K562 (cell line): Measurements from ENCODE around the gene PSMA8. TPM values are rescaled to one million over a fixed set of nuclear protein-coding genes. Genes with fewer than 3 reads are reported as not detected.

Experiments used
- HDAC3 ChIP-seq: fragments of 450-650 bp; IDR thresholded peaks from 2 replicates; pipeline ENCODE4 v1.6.1; 2018; ENCODE audit warnings: borderline replicate concordance, mild to moderate bottlenecking, moderate library complexity; ENCODE audit not compliant: partially characterized antibody
- IRF2 ChIP-seq: sonication (generic); formaldehyde crosslinking; IDR thresholded peaks from 2 replicates; pipeline ENCODE4 v1.8.1; 2022; ENCODE audit warnings: mild to moderate bottlenecking, missing genetic modification reagents
- MTF1 ChIP-seq: fragments of 250-450 bp; sonication (Bioruptor Pico); IDR thresholded peaks from 2 replicates; pipeline ENCODE4 v1.9.0; 2021; ENCODE audit warnings: moderate library complexity, mild to moderate bottlenecking, inconsistent platforms, borderline replicate concordance
- TGIF2 ChIP-seq: sonication (generic); formaldehyde crosslinking; IDR thresholded peaks from 2 replicates; pipeline ENCODE4 v1.8.1; 2022; ENCODE audit warnings: mild to moderate bottlenecking, missing genetic modification reagents, moderate library complexity
- ZKSCAN3 ChIP-seq: fragments of 250-450 bp; sonication (Bioruptor Pico); IDR thresholded peaks from 2 replicates; pipeline ENCODE4 v1.4.0; 2020
- polyA plus RNA-seq, 8 experiments: library from polyadenylated mRNA; depleted of rRNA in 4 of 8; stranded (reverse) in 5 of 8; unstranded in 3 of 8; fragments of >200 nt; fragmentation: Nextera tagmentation in 2 of 8; fragmentation: Illumina TruSeq in 1 of 8; extraction: Ambion mirVana in 2 of 8; extraction: Trizol in 1 of 8; gene quantifications; 2 replicates each; pipeline versions ENCODE4 v1.2.1 to v1.2.3, GENCODE V29; 2011 to 2014; ENCODE audit warnings: inconsistent platforms in 1 of 8, missing spikeins in 1 of 8
- total RNA-seq, 7 experiments: library from RNA; depleted of rRNA in 6 of 7; stranded (reverse); fragments of >200 nt in 6 of 7; fragmentation: Illumina TruSeq in 2 of 7; extraction: Trizol in 2 of 7; gene quantifications; 2 replicates each; pipeline versions ENCODE4 v1.2.1 to v1.2.3, GENCODE V29; 2011 to 2021; ENCODE audit warnings: low replicate concordance in 1 of 7
- TF ChIP-seq, protein P1 (sequence below): sonication (generic); formaldehyde crosslinking; IDR thresholded peaks from 2 replicates; pipeline ENCODE4 v1.8.1; 2023; ENCODE audit warnings: mild to moderate bottlenecking, missing genetic modification reagents
- TF ChIP-seq, protein P2 (sequence below), 2 experiments: IDR thresholded peaks in 1 of 2; conservative IDR thresholded peaks in 1 of 2; 2 replicates each; pipeline ENCODE4 v1.6.1; 2016; ENCODE audit warnings: low read depth in 2 of 2, mild to moderate bottlenecking in 1 of 2, missing compliant biosample characterization in 1 of 2, missing genetic modification characterization in 1 of 2, moderate library complexity in 1 of 2
- TF ChIP-seq, protein P3 (sequence below): sonication (generic); formaldehyde crosslinking; IDR thresholded peaks from 2 replicates; pipeline ENCODE4 v1.8.1; 2023; ENCODE audit warnings: mild to moderate bottlenecking, missing genetic modification reagents
- TF ChIP-seq, protein P4 (sequence below): fragments of 450-650 bp; IDR thresholded peaks from 2 replicates; pipeline ENCODE4 v1.6.1; 2016; ENCODE audit warnings: borderline replicate concordance

Gene PSMA8
- total and polyA plus RNA-seq, 9 of the 15 experiments (the other 6 are each of a cell fraction or from before 2014, with no cell fraction given), result not detected

GRCh38 chr18:26205318-26205717 is 71.6 kb downstream of the PSMA8 start (continued):
- TF ChIP-seq, protein P1, sequence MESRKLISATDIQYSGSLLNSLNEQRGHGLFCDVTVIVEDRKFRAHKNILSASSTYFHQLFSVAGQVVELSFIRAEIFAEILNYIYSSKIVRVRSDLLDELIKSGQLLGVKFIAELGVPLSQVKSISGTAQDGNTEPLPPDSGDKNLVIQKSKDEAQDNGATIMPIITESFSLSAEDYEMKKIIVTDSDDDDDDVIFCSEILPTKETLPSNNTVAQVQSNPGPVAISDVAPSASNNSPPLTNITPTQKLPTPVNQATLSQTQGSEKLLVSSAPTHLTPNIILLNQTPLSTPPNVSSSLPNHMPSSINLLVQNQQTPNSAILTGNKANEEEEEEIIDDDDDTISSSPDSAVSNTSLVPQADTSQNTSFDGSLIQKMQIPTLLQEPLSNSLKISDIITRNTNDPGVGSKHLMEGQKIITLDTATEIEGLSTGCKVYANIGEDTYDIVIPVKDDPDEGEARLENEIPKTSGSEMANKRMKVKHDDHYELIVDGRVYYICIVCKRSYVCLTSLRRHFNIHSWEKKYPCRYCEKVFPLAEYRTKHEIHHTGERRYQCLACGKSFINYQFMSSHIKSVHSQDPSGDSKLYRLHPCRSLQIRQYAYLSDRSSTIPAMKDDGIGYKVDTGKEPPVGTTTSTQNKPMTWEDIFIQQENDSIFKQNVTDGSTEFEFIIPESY (CRISPR knock-in tag), result no peak
- TF ChIP-seq, protein P2, sequence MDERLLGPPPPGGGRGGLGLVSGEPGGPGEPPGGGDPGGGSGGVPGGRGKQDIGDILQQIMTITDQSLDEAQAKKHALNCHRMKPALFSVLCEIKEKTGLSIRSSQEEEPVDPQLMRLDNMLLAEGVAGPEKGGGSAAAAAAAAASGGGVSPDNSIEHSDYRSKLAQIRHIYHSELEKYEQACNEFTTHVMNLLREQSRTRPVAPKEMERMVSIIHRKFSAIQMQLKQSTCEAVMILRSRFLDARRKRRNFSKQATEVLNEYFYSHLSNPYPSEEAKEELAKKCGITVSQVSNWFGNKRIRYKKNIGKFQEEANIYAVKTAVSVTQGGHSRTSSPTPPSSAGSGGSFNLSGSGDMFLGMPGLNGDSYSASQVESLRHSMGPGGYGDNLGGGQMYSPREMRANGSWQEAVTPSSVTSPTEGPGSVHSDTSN (CRISPR knock-in tag; IDR thresholded peaks at IDR 0.05; ENCODE audit: low read depth), result no peak
- TF ChIP-seq, protein P2 (tag; conservative IDR thresholded peaks at IDR 0.05; ENCODE audit: low read depth), result no peak
- TF ChIP-seq TGIF2 (CRISPR knock-in tag) (no peak), HDAC3 (no peak), IRF2 (CRISPR knock-in tag) (no peak), MTF1 (CRISPR knock-in tag) (no peak), ZKSCAN3 (no peak)
- TF ChIP-seq, protein P3, sequence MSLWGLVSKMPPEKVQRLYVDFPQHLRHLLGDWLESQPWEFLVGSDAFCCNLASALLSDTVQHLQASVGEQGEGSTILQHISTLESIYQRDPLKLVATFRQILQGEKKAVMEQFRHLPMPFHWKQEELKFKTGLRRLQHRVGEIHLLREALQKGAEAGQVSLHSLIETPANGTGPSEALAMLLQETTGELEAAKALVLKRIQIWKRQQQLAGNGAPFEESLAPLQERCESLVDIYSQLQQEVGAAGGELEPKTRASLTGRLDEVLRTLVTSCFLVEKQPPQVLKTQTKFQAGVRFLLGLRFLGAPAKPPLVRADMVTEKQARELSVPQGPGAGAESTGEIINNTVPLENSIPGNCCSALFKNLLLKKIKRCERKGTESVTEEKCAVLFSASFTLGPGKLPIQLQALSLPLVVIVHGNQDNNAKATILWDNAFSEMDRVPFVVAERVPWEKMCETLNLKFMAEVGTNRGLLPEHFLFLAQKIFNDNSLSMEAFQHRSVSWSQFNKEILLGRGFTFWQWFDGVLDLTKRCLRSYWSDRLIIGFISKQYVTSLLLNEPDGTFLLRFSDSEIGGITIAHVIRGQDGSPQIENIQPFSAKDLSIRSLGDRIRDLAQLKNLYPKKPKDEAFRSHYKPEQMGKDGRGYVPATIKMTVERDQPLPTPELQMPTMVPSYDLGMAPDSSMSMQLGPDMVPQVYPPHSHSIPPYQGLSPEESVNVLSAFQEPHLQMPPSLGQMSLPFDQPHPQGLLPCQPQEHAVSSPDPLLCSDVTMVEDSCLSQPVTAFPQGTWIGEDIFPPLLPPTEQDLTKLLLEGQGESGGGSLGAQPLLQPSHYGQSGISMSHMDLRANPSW (CRISPR knock-in tag), result no peak
- TF ChIP-seq, protein P4, sequence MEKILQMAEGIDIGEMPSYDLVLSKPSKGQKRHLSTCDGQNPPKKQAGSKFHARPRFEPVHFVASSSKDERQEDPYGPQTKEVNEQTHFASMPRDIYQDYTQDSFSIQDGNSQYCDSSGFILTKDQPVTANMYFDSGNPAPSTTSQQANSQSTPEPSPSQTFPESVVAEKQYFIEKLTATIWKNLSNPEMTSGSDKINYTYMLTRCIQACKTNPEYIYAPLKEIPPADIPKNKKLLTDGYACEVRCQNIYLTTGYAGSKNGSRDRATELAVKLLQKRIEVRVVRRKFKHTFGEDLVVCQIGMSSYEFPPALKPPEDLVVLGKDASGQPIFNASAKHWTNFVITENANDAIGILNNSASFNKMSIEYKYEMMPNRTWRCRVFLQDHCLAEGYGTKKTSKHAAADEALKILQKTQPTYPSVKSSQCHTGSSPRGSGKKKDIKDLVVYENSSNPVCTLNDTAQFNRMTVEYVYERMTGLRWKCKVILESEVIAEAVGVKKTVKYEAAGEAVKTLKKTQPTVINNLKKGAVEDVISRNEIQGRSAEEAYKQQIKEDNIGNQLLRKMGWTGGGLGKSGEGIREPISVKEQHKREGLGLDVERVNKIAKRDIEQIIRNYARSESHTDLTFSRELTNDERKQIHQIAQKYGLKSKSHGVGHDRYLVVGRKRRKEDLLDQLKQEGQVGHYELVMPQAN, result no peak
